Activated gamma-delta T cell treated with anti-CD3 and anti-CD28 coated beads, Interleukin-2, amount 50 U/mL, for 16 hours (primary cell): Measurements from ENCODE around the gene BCL11A.

Source experiments
- DNase-seq: peaks from one replicate; pipeline ENCODE4 v3.0.0-alpha.2; 2020; ENCODE audit warnings: low read depth

Gene BCL11A

GRCh38 chr2:60505240-60505879 is 48.1 kb downstream of the BCL11A start:
- DNase-seq = no peak

GRCh38 chr2:60504049-60504448 is 49.4 kb downstream of the BCL11A start:
- no peak for DNase-seq

- no peak for DNase-seq
These were observed 51.3 kb downstream of the BCL11A start for GRCh38 chr2:60502144-60502543.

GRCh38 chr2:60500861-60501260 is 52.6 kb downstream of the BCL11A start:
- no peak for DNase-seq

GRCh38 chr2:60499651-60500265 is 53.7 kb downstream of the BCL11A start:
- no peak for DNase-seq

GRCh38 chr2:60498816-60499429 is 54.5 kb downstream of the BCL11A start:
- no peak for DNase-seq

- no peak for DNase-seq
These were observed 55.2 kb downstream of the BCL11A start for GRCh38 chr2:60498127-60498815.

- no peak for DNase-seq
These were observed 56.0 kb downstream of the BCL11A start for GRCh38 chr2:60497500-60497899.

GRCh38 chr2:60496956-60497355 is 56.5 kb downstream of the BCL11A start:
- no peak for DNase-seq

GRCh38 chr2:60496475-60496874 is 57.0 kb downstream of the BCL11A start:
- DNase-seq = no peak

GRCh38 chr2:60495041-60495625 is 58.3 kb downstream of the BCL11A start:
- no peak for DNase-seq

- DNase-seq = no peak
These were observed 59.6 kb downstream of the BCL11A start for GRCh38 chr2:60493804-60494387.

GRCh38 chr2:60492548-60492947 is 60.9 kb downstream of the BCL11A start:
- no peak for DNase-seq

GRCh38 chr2:60490848-60491247 is 62.6 kb downstream of the BCL11A start:
- no peak for DNase-seq

GRCh38 chr2:60490441-60490840 is 63.0 kb downstream of the BCL11A start:
- DNase-seq = no peak

- DNase-seq = no peak
These were observed 64.2 kb downstream of the BCL11A start for GRCh38 chr2:60489289-60489688.

- no peak for DNase-seq
These were observed 65.2 kb downstream of the BCL11A start for GRCh38 chr2:60488291-60488690.

GRCh38 chr2:60487174-60487573 is 66.3 kb downstream of the BCL11A start:
- no peak for DNase-seq

GRCh38 chr2:60486551-60486950 is 66.9 kb downstream of the BCL11A start:
- no peak for DNase-seq

- DNase-seq = no peak
These were observed 67.4 kb downstream of the BCL11A start for GRCh38 chr2:60486067-60486466.

GRCh38 chr2:60485550-60485949 is 67.9 kb downstream of the BCL11A start:
- DNase-seq = no peak

- DNase-seq = no peak
These were observed 68.4 kb downstream of the BCL11A start for GRCh38 chr2:60485055-60485454.
